Stimulated activated CD8-positive, alpha-beta memory T cell treated with anti-CD3 and anti-CD28 coated beads, Interleukin-12 subunit alpha, Interleukin-12 subunit beta, amount 100 ng/mL, for 24 hours (primary cell): Measurements from ENCODE around the gene IFIT2.
"Not testable (repeated sequence)": the region's sequence is repeated elsewhere in the genome, so short reads cannot be mapped to it uniquely, and the experiment has no call there.

Experiments
- DNase-seq: peaks from one replicate; pipeline ENCODE4 v3.0.0-alpha.2; 2020; ENCODE audit errors: extremely low read depth

The IFIT2 gene

GRCh38 chr10:89301721-89302445 is at the start of gene IFIT2:
TSS of gene IFIT2 (plus strand) at chr10:89302046. CDS start at chr10:89302124, 78 bp downstream.
- no peak for DNase-seq

- no peak for DNase-seq
These were observed 49.6 kb upstream of the IFIT2 start for GRCh38 chr10:89252225-89252585.

GRCh38 chr10:89255091-89255579 is 46.7 kb upstream of the IFIT2 start:
- not testable (repeated sequence) for DNase-seq

- DNase-seq, result no peak
These were observed 46.1 kb upstream of the IFIT2 start for GRCh38 chr10:89255793-89256192.

GRCh38 chr10:89256340-89256739 is 45.5 kb upstream of the IFIT2 start:
- DNase-seq, result no peak

- no peak for DNase-seq
These were observed 44.9 kb upstream of the IFIT2 start for GRCh38 chr10:89256962-89257361.

GRCh38 chr10:89257581-89257980 is 44.3 kb upstream of the IFIT2 start:
- DNase-seq, result no peak

- DNase-seq, result no peak
These were observed 43.0 kb upstream of the IFIT2 start for GRCh38 chr10:89258881-89259280.

- DNase-seq, result no peak
These were observed 39.5 kb upstream of the IFIT2 start for GRCh38 chr10:89262086-89263051.

- no peak for DNase-seq
These were observed 38.8 kb upstream of the IFIT2 start for GRCh38 chr10:89263091-89263490.

- no peak for DNase-seq
These were observed 38.3 kb upstream of the IFIT2 start for GRCh38 chr10:89263531-89263930.

- no peak for DNase-seq
These were observed 35.0 kb upstream of the IFIT2 start for GRCh38 chr10:89266721-89267453.

GRCh38 chr10:89269433-89270152 is 32.3 kb upstream of the IFIT2 start:
- DNase-seq, result no peak

GRCh38 chr10:89270153-89270483 is 31.7 kb upstream of the IFIT2 start:
- no peak for DNase-seq

- no peak for DNase-seq
These were observed 30.3 kb upstream of the IFIT2 start for GRCh38 chr10:89271532-89271931.

GRCh38 chr10:89273680-89274079 is 28.2 kb upstream of the IFIT2 start:
- DNase-seq, result no peak

- DNase-seq, result no peak
These were observed 26.9 kb upstream of the IFIT2 start for GRCh38 chr10:89274928-89275327.

GRCh38 chr10:89275383-89275782 is 26.5 kb upstream of the IFIT2 start:
- DNase-seq, result no peak

- DNase-seq, result no peak
These were observed 23.8 kb upstream of the IFIT2 start for GRCh38 chr10:89278034-89278535.

GRCh38 chr10:89278900-89279392 is 22.9 kb upstream of the IFIT2 start:
- DNase-seq, result no peak

GRCh38 chr10:89279421-89279869 is 22.4 kb upstream of the IFIT2 start:
- DNase-seq, result no peak
